HG03432 (cell line): Measurements from ENCODE around the gene CAMKK2.
"Not testable (repeated sequence)": the region's sequence is repeated elsewhere in the genome, so short reads cannot be mapped to it uniquely, and the experiment has no call there.

Experiments used
- ATAC-seq: cut with Tn5 transposase; IDR thresholded peaks from one replicate; pipeline ENCODE4 v1.9.1; 2021; ENCODE audit warnings: mild to moderate bottlenecking, moderate library complexity; ENCODE audit not compliant: unreplicated experiment

Gene CAMKK2

GRCh38 chr12:121202407-121203355, 93.8 kb downstream of the CAMKK2 start:
- ATAC-seq, result no peak

- not testable (repeated sequence) for ATAC-seq
Observed at GRCh38 chr12:121201140-121201539, 95.4 kb downstream of the CAMKK2 start.

- no peak for ATAC-seq
Observed at GRCh38 chr12:121198949-121199348, 97.6 kb downstream of the CAMKK2 start.

GRCh38 chr12:121196902-121197301, 99.6 kb downstream of the CAMKK2 start:
- no peak for ATAC-seq

- no peak for ATAC-seq
Observed at GRCh38 chr12:121191151-121191550, 105.4 kb downstream of the CAMKK2 start.

GRCh38 chr12:121190523-121191031, 105.9 kb downstream of the CAMKK2 start:
- ATAC-seq, result no peak

DNA sequence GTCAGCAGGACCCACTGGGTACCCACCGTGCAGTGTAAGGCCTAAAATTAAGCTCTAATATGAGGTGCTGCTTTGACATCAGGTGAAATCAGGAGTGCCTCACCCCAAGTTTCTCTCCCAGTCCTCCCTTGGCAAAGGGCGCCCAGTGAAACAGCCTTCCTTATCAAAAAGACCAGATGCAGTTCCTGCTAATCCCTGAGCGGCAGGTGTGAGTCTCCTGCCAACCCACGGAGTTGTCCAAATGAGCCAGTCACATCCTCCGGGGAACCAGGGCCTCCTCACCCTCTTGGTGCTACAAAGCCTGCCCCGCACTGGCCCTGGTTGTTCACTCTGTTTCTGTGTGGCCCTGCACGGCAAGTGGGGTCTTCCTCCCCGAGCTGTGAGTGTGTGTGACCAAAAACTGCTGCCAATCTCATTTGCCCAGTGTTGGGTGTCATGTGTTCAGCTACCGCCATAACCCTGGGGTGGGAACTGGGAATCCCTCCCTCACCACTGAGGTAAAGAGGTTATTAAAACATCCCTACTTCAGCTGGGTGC, 106.8 kb downstream of the CAMKK2 start:
- no peak for ATAC-seq

GRCh38 chr12:121189131-121189530, 107.4 kb downstream of the CAMKK2 start:
- ATAC-seq, result no peak

- no peak for ATAC-seq
Observed at GRCh38 chr12:121188227-121188626, 108.3 kb downstream of the CAMKK2 start.
